GM21367 (cell line): ENCODE measurements around the gene TTC17.
"Not testable (repeated sequence)": the region's sequence is repeated elsewhere in the genome, so short reads cannot be mapped to it uniquely, and the experiment has no call there.

Experiments used
- ATAC-seq: cut with Tn5 transposase; IDR thresholded peaks from one replicate; pipeline ENCODE4 v1.9.1; 2021; ENCODE audit not compliant: unreplicated experiment

TTC17 gene, protein sequence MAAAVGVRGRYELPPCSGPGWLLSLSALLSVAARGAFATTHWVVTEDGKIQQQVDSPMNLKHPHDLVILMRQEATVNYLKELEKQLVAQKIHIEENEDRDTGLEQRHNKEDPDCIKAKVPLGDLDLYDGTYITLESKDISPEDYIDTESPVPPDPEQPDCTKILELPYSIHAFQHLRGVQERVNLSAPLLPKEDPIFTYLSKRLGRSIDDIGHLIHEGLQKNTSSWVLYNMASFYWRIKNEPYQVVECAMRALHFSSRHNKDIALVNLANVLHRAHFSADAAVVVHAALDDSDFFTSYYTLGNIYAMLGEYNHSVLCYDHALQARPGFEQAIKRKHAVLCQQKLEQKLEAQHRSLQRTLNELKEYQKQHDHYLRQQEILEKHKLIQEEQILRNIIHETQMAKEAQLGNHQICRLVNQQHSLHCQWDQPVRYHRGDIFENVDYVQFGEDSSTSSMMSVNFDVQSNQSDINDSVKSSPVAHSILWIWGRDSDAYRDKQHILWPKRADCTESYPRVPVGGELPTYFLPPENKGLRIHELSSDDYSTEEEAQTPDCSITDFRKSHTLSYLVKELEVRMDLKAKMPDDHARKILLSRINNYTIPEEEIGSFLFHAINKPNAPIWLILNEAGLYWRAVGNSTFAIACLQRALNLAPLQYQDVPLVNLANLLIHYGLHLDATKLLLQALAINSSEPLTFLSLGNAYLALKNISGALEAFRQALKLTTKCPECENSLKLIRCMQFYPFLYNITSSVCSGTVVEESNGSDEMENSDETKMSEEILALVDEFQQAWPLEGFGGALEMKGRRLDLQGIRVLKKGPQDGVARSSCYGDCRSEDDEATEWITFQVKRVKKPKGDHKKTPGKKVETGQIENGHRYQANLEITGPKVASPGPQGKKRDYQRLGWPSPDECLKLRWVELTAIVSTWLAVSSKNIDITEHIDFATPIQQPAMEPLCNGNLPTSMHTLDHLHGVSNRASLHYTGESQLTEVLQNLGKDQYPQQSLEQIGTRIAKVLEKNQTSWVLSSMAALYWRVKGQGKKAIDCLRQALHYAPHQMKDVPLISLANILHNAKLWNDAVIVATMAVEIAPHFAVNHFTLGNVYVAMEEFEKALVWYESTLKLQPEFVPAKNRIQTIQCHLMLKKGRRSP

DNA sequence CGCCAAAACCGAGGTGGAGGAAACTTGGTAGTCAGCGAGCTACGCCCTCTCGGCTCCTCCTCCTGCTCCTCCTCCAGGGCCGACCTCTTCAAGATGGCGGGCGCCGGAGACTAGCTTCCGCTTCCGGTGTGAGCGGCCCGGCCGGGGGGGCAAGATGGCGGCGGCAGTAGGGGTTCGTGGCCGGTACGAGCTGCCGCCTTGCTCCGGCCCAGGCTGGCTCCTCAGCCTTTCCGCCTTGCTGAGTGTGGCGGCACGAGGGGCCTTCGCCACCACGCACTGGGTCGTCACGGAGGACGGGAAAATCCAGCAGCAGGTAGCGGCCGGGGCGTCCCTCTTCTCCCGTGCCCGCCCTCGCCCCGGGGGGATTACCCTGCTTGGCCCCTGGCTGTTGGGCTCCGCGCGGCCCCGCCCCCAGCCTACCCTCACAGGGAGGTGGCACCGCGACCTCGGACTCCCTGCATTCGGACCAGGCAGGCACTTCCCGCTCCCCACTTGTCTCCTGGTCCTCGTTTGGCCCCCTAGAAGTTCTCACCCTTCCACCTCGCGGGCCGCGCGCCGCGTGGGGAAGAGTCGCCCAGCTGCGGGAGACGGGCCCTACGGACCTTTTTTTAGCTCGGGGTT, at the start of gene TTC17:
Gene TTC17 (plus strand): TSS at position 120 of the 621 bp plus-strand sequence. CDS start 35 bp downstream, at position 155.
- peak; percentile 90 for ATAC-seq

DNA sequence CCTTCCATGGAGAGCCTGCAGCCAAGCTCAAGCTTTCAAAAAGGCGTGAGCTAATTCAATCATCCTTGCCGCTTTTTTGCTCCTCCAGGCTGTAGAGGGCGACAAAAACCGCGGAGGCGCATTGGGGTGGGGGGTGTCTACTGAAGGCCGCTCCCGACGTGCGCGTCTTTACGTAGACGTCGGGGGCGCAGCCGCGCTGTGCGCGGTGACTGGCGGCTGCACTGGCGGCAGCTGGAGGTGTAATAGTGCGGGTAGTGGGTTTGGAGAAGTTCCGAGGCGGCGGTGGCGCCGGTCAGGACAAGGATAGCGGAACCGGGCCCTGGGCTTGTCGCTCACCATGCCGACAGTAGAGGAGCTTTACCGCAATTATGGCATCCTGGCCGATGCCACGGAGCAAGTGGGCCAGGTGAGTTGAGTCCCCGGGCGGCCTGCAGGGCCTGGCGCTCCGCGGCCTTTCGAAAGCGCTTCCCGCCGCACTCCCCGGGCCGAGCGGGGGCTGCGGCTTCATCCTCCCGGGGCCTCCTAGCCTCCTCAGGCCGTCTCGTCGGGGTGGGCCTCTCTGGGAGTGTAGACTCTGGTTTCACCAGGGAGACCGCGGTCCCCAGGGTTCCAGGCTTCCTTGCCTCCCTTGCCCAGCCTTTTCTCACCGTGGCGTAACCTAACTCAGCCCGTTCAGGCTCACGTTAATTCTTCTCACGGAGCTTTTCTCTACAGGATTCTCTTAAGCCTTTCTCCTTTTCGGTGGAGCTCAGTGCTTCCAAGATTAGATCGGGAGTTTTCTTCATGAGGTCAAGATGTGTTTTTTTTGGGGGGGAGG, 46.7 kb upstream of the TTC17 start, which contains the start of gene API5:
Gene API5 (plus strand): TSS at position 206 of the 817 bp plus-strand sequence. CDS start 132 bp downstream, at position 338.
- ATAC-seq, result peak; percentile 98

DNA sequence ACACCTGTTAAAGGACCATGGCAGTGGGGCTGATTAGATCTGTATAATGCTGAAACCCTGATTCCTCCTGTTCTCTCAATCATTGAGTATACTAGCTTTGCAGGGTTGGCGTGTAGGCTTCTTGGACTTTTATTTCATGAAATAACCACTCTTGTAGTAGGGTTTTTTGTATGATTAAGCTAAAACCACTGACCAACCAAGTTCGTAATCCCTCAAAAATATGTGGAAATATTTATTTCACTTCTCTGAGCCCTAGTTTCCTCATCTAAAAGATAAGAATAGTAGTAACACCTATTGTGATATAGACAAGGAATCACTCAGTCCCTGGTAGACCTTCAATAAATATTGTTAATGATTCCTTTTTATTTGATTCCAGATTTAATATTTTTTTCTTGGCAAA, 42.8 kb upstream of the TTC17 start:
- no peak for ATAC-seq

DNA sequence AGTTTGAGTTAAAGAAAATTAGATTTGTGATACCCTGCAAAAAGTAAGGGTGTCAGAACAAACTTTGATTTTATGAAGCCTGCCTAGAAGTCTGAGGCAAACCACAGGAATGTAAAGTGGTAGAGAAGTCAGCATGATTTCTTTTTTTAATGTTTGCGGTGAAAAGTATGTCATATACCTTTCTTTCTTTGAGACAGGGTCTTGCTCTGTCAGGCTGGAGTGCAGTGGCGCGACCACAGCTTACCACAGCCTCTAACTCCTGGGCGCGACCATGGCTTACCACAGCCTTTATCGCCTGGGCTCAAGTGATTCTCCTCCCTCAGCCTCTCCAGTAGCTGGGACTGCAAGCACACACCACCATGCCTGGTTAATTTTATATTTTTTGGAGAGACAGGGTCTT, 42.3 kb upstream of the TTC17 start:
- no peak for ATAC-seq

DNA sequence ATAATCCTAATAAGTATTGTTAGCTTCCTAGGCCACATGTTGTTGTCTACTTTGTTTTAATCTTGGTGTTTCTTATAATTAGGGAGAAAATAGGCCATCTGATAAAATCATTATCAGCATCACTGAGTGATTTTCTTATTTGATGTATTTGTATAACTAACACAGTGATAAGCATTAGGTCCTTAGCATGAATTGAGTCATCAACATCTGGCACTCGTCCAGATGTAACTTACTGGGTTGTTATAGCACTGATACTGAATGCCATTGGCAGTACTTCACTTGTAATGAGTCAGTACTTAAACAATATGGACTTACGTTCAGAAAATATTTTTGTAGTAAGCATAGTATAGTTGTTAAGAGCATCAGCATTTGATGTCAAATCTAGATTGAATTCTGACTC, 30.7 kb upstream of the TTC17 start:
- ATAC-seq, result no peak

DNA sequence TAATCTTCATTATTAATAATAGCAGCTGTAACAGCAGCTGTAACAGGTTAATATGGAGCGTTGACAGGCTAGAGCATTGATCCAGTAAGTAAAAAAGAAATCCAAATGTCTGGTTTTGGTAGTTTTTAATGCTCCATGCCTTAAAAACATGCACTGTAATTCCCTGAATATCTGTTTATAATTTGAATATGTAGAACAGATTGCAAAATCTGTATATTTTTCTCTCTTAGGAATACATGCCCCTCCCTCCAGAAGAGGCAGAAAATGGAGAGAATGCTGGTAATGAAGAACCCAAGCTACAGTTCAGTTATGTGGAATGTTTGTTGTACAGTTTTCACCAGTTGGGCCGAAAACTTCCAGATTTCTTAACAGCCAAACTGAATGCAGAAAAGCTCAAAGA, 30.2 kb upstream of the TTC17 start:
- no peak for ATAC-seq

DNA sequence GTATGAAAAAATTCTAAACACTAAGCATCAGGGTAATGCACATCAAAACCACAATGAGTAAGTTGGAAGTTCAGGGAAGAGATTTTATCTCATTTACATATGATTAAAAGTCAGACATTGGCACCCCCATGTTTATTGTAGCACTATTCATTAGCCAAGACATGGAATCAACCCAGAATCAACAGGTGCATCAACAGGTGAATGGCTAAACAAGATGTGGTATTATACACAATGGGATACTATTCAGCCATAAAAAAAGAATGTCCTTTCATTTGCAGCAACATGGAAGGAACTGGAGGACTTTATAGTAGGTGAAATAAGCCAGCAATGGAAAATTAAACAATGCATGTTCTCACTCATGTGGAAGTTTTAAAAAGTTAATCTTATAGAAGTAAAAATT, 17.6 kb upstream of the TTC17 start:
- no peak for ATAC-seq

DNA sequence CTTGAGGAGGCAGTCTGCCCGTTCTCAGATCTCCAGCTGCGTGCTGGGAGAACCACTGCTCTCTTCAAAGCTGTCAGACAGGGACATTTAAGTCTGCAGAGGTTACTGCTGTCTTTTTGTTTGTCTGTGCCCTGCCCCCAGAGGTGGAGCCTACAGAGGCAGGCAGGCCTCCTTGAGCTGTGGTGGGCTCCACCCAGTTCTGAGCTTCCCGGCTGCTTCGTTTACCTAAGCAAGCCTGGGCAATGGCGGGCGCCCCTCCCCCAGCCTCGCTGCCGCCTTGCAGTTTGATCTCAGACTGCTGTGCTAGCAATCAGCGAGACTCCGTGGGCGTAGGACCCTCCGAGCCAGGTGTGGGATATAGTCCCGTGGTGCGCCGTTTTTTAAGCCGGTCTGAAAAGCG, 7.3 kb upstream of the TTC17 start:
- not testable (repeated sequence) for ATAC-seq

DNA sequence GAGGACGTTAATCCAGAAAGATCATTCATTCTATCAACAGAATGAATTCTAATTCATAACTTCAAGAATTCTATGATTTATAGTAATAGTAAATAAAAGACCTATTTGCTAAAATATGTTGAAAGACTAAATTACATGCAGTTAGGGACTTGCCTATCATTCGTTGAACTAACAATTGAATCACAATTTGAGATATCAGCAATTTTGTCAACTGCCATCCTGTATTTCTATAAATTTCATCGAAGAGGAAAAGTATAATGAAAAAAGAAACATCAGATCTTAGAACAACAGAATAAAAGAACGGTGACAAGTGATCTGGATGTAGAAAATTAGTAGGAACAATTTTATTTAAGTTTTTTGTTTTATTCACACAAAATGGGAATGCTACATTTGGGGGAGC, 4.4 kb upstream of the TTC17 start:
- no peak for ATAC-seq

DNA sequence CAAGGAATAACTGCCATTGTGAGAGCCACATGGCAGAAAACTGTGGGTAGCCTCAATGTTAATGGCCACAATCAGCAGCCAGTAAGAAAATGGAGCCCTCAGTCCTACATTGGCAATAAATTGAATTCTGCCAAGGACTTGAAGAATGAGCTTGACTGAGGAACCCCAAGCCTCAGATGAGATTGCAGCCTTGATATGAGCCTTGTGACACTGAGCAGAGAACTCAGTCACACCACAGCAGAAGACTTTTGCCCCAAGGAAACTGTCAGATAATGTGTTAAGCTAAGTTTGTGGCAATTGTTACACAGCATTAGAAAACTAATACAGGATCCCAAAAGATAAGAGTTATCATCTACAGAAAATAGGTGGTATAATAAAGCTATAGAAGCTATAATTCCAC, 2.4 kb upstream of the TTC17 start:
- no peak for ATAC-seq

DNA sequence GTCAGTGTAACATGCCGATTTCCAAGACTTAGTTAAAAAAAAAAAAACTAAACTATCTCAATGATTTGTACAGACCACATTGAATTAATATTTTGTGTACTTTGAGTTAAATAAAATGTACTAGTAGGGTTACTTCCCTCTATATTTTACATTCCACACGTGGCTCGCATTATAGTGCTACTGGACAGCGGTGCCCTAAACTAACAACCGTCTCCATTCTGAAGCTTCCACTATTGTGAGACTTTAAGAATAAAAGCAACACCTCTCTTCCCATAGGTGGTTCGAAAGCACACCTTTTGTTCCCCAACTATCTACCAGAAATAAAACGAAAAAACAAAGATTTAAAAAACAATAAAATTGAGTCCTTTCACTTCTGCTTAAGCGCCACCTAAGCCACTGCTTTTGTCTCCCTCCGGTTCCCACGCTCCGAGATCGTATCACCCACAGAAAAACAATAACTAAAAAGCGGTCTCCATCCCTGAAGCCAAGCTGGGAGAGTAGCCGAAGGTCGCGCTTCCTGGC, 380 bp upstream of the TTC17 start:
- no peak for ATAC-seq

DNA sequence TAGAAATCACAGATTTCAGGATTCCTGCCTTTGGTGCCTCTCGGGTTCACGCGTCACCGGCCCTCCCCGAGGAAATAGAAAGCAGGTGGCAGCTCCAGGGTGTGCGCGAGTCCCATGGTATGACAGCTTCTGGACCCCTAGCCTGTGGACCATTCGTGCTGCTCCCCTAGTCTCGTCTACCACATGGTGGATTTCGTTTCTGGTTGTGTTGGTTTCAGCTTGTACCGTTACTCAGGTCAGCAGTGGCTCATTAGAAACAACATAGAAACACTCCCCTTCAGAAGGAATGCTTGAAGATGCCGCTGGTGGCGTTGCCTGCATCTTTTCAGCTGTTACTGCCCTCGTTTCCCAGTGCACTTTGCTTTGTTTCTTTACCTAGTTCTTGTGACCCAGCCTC, 700 bp downstream of the TTC17 start:
- peak; percentile 40 for ATAC-seq

DNA sequence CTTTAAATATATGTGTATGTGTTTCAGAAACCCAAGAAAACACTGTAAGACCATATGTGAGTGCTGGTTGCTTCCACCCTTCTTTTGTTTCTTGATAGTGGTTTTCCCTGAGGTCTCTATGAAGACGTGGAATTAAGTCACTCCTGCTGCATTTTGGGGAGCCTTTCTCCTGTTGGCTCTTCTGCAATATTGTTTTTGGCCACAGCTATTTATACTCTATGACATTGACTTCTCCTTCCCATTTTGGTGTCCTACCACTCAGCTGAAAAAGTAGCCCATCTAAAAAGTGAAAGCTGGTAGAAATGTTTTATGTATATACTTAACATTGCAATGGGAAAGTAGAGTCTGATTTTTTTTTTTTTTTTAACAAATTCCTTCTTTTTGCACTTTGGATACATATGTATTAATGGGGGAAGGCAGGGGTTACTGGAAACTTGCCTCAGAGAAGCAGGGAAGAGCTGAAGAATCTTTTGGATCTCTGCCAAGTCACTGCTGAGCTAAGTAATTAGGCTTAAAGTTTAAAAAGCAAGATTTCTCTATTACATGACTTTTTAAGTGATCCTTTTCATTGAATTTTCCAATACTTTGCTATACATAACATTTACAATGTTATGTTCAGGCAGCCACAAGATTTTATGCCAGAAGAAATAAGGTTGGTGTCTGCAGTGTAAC, 1.8 kb downstream of the TTC17 start:
- ATAC-seq, result no peak

DNA sequence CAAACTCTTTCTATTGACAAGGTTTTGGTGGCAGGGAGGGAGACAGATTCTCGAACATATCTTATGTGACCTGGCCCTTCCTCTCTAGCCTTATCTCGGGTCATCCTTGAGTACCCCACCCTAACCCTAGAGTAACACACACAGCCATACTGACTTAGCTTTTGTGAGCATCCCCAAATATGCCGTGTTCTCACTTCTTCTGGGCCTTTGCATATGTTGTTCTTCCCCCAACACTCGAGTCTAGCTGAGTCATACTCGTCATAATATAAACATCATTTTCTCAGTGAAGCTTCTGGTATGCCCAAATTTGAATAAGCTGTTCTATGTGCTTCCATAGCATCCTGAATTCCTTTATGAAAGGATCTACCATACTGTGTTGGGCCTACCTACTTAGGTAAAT, 8.0 kb downstream of the TTC17 start:
- no peak for ATAC-seq

DNA sequence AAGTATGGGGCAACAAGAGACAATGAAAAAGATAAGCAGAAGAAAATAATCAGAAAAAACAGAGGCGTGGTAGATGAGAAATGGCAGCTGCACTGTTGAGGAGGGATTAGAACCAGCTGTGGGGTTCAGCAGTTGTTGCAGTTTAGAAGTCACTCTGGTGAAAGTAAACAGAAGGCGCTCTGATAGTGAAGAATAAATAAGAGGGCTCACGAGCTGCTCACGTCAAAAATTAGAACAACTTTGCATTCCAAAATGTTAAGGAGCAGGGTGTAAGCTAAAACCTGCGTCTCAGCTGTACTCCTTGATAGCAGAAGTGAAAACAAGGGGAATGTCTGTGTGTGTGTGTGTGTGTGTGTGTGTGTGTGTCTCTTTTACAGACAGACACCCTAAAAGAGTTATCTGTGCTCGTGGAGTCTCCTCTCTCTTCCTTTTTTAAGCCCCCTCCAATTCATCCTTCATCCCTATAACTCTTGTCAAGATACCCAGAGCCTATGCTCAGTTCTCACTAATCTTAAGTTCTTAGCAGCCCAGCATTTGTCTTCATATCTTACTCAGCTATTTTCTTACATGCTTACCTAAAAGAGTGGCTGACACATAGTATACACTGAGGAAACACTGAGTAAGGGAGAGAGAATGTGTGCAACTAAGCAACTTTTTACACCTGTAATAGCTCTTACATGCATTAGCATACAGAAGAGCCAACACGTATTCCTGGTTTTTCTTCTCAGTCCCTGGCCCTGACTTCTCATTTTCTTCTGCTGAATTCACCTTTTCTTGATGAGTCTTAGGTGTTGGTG, 8.9 kb downstream of the TTC17 start:
- ATAC-seq, result peak; percentile 44

DNA sequence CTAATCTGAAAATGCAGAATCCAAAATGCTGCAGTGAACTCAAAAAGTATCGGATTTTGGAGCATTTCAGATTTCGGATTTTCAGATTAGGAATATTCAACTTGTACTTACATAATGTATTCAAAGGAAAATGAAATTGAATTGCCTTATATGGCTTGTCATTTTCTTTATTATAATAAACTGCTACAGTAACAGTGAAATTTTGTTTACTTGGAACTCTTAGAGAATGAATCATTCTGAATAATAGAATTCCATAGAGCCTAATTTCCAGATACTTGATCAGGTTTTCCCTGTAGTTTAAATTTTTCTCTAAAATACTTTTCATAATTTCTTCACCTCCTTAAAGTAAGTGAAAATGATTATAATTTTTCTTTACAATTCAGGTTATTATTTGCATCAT, 17.3 kb downstream of the TTC17 start:
- ATAC-seq, result no peak

DNA sequence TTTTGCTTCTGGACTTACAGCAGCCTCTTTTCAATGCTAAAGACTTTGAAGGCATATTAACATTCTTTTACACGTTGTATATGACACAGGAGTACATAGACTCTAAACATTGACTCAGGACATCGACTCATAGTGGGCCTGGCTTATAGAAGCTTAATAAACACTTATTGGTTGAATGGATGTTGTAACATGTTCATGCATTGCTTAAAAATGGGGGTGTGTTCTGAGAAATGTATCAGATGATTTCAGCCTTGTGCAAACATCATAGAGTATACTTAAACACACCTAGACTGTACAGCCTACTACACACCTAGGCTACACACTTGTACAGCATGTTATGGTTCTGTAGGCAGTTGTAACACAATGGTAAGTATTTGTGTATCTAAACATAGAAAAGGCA, 17.9 kb downstream of the TTC17 start:
- ATAC-seq, result no peak

DNA sequence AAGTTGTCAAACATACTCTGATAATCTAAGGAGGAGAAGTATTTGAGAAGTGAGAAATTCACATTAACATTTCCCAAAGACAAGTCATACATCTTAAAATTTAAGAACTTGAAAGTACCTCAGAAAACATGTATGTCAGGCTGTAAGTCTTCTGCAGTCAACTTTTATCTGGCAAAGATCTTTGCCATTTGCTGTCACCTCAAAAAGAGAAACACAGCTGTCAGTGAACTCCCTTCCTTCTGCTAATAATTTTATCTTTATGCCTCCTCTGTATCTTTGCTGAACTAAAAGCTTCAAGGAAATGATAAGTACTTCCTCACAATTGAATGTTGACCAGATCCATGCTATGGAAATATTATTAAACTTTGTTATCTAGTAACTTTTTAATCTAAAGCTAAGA, 18.7 kb downstream of the TTC17 start:
- ATAC-seq, result no peak

DNA sequence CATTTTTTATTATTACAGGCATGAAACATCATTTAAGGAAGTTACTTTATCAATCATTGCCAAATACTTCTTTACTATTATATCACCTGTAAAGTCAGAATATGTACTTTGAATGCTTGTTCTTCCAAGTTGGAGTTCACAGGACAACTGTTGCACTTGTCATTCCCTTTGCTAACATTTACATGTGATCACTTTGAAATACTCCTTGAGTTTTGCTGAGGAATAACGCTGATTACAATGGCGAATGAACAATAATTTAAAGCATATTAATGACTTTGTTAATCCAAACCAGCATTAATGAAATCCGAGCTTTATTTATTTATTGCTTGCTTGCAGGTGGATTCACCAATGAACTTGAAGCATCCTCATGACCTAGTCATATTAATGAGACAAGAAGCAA, 20.2 kb downstream of the TTC17 start:
- ATAC-seq, result no peak
